Measurements from ENCODE around the gene ABI1. TPM values are rescaled to one million over a fixed set of nuclear protein-coding genes. Genes with fewer than 3 reads are reported as not detected.
A peak's percentile ranks its signal among the peaks of the same experiment; 100 is the strongest.
"Not testable (repeated sequence)": the region's sequence is repeated elsewhere in the genome, so short reads cannot be mapped to it uniquely, and the experiment has no call there.

Gene ABI1
- total RNA-seq, 2 donors from 2014 or later, result 20.3 to 27.7 TPM

GRCh38 chr10:26857991-26858706 is 2.6 kb downstream of the ABI1 start:
- DNase-seq (ENCODE audit: low spot score), result no peak
- Histone ChIP-seq H3K4me3 (no peak overlapping the region), H3K27ac (peak overlapping the region in 1 of 2 donors; percentile 96), H3K36me3 (no peaks in the 10 kb centered on the region), H3K9me3 (no peaks in the 10 kb centered on the region), H3K27me3 (no peaks in the 10 kb centered on the region), H3K4me1 (peaks cover 0 to 49% of the 10 kb centered on the region in 2 donors)
- TF ChIP-seq CTCF (IDR thresholded peaks at IDR 0.05), result no peak

DNA sequence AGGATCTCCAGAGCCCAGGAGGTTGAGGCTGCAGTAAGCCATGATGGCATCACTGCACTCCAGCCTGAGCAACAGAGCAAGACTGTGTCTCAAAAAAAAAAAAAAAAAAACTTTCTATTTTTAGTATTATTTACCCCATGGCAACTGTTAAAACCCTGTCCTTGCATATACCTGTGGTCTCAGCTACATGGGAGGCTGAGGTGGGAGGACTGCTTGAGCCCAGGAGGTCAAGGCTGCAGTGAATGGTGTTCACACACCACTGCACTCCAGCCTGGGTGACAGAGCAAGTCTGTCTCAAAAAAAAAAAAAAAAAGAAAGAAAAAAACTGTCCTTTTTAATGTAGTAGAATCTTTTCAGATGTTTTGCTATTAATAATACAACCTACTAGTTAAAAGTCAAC is 3.2 kb downstream of the ABI1 start:
- peak overlapping the region in 1 of 2 donors; percentile 96 for H3K27ac ChIP-seq

DNA sequence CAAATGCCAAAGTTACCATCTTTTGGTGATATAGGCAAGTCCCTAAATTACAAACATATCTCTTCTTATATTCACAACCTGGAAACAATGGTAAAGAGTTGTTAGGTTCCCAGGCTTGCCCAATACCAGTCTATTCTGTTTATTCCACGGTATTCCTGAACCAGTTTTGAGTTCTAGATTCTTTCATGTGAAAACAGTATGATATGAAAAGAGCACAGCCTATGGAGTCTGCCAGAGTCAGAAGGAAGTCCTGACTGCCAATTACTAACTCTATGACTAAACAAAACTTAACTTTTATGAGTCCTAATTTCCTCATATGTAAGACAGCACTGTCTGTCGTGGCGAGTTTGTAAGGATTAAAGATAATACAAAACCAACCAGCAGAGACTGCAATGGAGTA is 5.6 kb downstream of the ABI1 start:
- Histone ChIP-seq H3K9me3 (no peaks in the 10 kb centered on the region), H3K36me3 (no peaks in the 10 kb centered on the region), H3K4me3 (no peak overlapping the region), H3K4me1 (peaks cover 0 to 50% of the 10 kb centered on the region in 2 donors), H3K27ac (no peak overlapping the region), H3K27me3 (no peaks in the 10 kb centered on the region)
- TF ChIP-seq CTCF (IDR thresholded peaks at IDR 0.05), result no peak
- no peak for DNase-seq (ENCODE audit: low spot score)

More for the DNA sequence above, 3.2 kb downstream of the ABI1 start:
- H3K4me3 ChIP-seq; DNase-seq (ENCODE audit: low spot score); H3K27me3 ChIP-seq; H3K9me3 ChIP-seq; H3K36me3 ChIP-seq: not testable (repeated sequence)
- peaks cover 0 to 49% of the 10 kb centered on the region in 2 donors for H3K4me1 ChIP-seq

- TF ChIP-seq CTCF (IDR thresholded peaks at IDR 0.05), result no peak
These were observed 6.2 kb downstream of the ABI1 start for GRCh38 chr10:26854524-26854923.

GRCh38 chr10:26844396-26844975 is 16.3 kb downstream of the ABI1 start:
- no peaks in the 10 kb centered on the region for H3K27me3 ChIP-seq
- no peak for DNase-seq (ENCODE audit: low spot score)
- H3K27ac ChIP-seq, result no peak overlapping the region
- H3K4me1 ChIP-seq, result no peaks in the 10 kb centered on the region
- no peak for TF ChIP-seq CTCF (IDR thresholded peaks at IDR 0.05)
- no peak overlapping the region for H3K4me3 ChIP-seq
- no peaks in the 10 kb centered on the region for H3K9me3 ChIP-seq
- H3K36me3 ChIP-seq, result no peaks in the 10 kb centered on the region

More at GRCh38 chr10:26854524-26854923, 6.2 kb downstream of the ABI1 start:
- Histone ChIP-seq H3K36me3 (no peaks in the 10 kb centered on the region), H3K27ac (no peak overlapping the region), H3K4me3 (no peak overlapping the region), H3K4me1 (peaks cover 0 to 49% of the 10 kb centered on the region in 2 donors), H3K27me3 (no peaks in the 10 kb centered on the region), H3K9me3 (no peaks in the 10 kb centered on the region)
- no peak for DNase-seq (ENCODE audit: low spot score)

DNA sequence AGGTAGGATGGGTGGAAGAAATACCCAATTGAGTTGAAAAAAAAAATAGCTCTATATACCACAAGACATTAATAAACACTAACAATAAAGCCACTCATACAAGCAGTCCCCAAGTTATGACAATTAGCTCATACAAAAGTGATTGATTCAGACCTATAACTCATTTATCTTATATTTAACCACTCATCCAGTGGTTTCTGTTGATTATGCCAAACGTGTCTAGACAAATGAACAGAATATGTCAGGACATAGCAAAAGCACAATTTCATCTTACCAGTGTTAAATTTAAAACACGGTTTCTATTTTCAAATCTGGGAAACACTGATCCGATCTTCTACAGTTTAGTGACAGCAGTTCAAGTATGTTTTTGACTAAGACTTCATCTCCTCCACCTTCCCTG is 17.0 kb downstream of the ABI1 start:
- no peaks in the 10 kb centered on the region for H3K27me3 ChIP-seq
- H3K27ac ChIP-seq, result no peak overlapping the region
- H3K36me3 ChIP-seq, result no peaks in the 10 kb centered on the region
- no peak overlapping the region for H3K4me3 ChIP-seq
- H3K4me1 ChIP-seq, result no peaks in the 10 kb centered on the region
- no peak for DNase-seq (ENCODE audit: low spot score)
- TF ChIP-seq CTCF (IDR thresholded peaks at IDR 0.05), result no peak
- H3K9me3 ChIP-seq, result no peaks in the 10 kb centered on the region

Data from right atrium auricular region (tissue), 2 donors.